RWPE2 (cell line): ENCODE data around the gene CD300C.
A peak's percentile ranks its signal among the peaks of the same experiment; 100 is the strongest.

ENCODE experiments used
- ATAC-seq: fragments of 200-7000 bp; cut with Tn5 transposase; 3 replicates; pipeline ENCODE4 v1.9.1; 2021; ENCODE audit warnings: low read depth
- DNase-seq: peaks from one replicate; pipeline ENCODE4 v3.0.0-alpha.2; 2020; ENCODE audit warnings: low spot score
- H3K27ac ChIP-seq: fragments of 450-650 bp; 2 replicates; pipeline ENCODE4 v1.5.1; 2017; ENCODE audit warnings: mild to moderate bottlenecking; ENCODE audit not compliant: poor library complexity, severe bottlenecking
- H3K27me3 ChIP-seq: fragments of 250-450 bp; sonication (Bioruptor Pico); 2 replicates; pipeline ENCODE4 v1.5.1; 2021; ENCODE audit warnings: mild to moderate bottlenecking, moderate library complexity; ENCODE audit not compliant: insufficient read depth, poor library complexity, severe bottlenecking
- H3K36me3 ChIP-seq: fragments of 250-450 bp; sonication (Bioruptor Pico); 2 replicates; pipeline ENCODE4 v1.5.1; 2020; ENCODE audit warnings: low read depth, mild to moderate bottlenecking, moderate library complexity
- H3K4me1 ChIP-seq: fragments of 250-450 bp; sonication (Bioruptor Pico); 2 replicates; pipeline ENCODE4 v1.5.1; 2021; ENCODE audit warnings: mild to moderate bottlenecking, moderate library complexity; ENCODE audit not compliant: insufficient read depth, poor library complexity, severe bottlenecking
- H3K4me3 ChIP-seq: fragments of 250-450 bp; sonication (Bioruptor Pico); 2 replicates; pipeline ENCODE4 v1.5.1; 2021; ENCODE audit warnings: mild to moderate bottlenecking, moderate library complexity; ENCODE audit not compliant: severe bottlenecking
- H3K9me3 ChIP-seq: fragments of 250-450 bp; sonication (Bioruptor Pico); 2 replicates; pipeline ENCODE4 v1.5.1; 2021; ENCODE audit warnings: mild to moderate bottlenecking, moderate library complexity; ENCODE audit not compliant: severe bottlenecking
- CTCF ChIP-seq: fragments of 450-650 bp; IDR thresholded peaks from one replicate; pipeline ENCODE4 v1.5.1; 2017; ENCODE audit warnings: mild to moderate bottlenecking, moderate library complexity; ENCODE audit not compliant: poor library complexity, severe bottlenecking

The CD300C gene

GRCh38 chr17:74502861-74503260 lies 43.1 kb downstream of the CD300C start:
- ATAC-seq = no peak
- Histone ChIP-seq H3K4me1 (no peaks in the 10 kb centered on the region), H3K9me3 (no peaks in the 10 kb centered on the region), H3K27me3 (no peaks in the 10 kb centered on the region), H3K4me3 (no peak overlapping the region), H3K27ac (no peak overlapping the region), H3K36me3 (no peaks in the 10 kb centered on the region)
- DNase-seq = no peak
- TF ChIP-seq CTCF = no peak

GRCh38 chr17:74499992-74500391 lies 45.9 kb downstream of the CD300C start:
- no peak overlapping the region for H3K27ac ChIP-seq
- H3K36me3 ChIP-seq = no peaks in the 10 kb centered on the region
- no peak overlapping the region for H3K4me3 ChIP-seq
- no peak for TF ChIP-seq CTCF
- no peak for ATAC-seq
- no peaks in the 10 kb centered on the region for H3K9me3 ChIP-seq
- no peaks in the 10 kb centered on the region for H3K4me1 ChIP-seq
- no peak for DNase-seq
- H3K27me3 ChIP-seq = no peaks in the 10 kb centered on the region

- Histone ChIP-seq H3K36me3 (no peaks in the 10 kb centered on the region), H3K27me3 (no peaks in the 10 kb centered on the region), H3K27ac (no peak overlapping the region), H3K4me1 (no peaks in the 10 kb centered on the region), H3K4me3 (no peak overlapping the region), H3K9me3 (no peaks in the 10 kb centered on the region)
- ATAC-seq = no peak
- TF ChIP-seq CTCF = no peak
- DNase-seq = no peak
Measured at GRCh38 chr17:74497471-74497870, 48.4 kb downstream of the CD300C start.

- peak; percentile 86 for TF ChIP-seq CTCF
- Histone ChIP-seq H3K4me3 (no peak overlapping the region), H3K9me3 (no peaks in the 10 kb centered on the region), H3K27me3 (peaks cover 3% of the 10 kb centered on the region), H3K4me1 (no peaks in the 10 kb centered on the region), H3K36me3 (no peaks in the 10 kb centered on the region), H3K27ac (no peak overlapping the region)
- peak; percentile 83 for ATAC-seq
- DNase-seq = no peak
Measured at GRCh38 chr17:74493331-74493833, 52.5 kb downstream of the CD300C start.

- Histone ChIP-seq H3K27ac (no peak overlapping the region), H3K27me3 (peaks cover 3% of the 10 kb centered on the region), H3K9me3 (no peaks in the 10 kb centered on the region), H3K4me1 (no peaks in the 10 kb centered on the region), H3K4me3 (no peak overlapping the region), H3K36me3 (no peaks in the 10 kb centered on the region)
- TF ChIP-seq CTCF = no peak
- DNase-seq = no peak
- no peak for ATAC-seq
Measured at GRCh38 chr17:74491626-74492025, 54.3 kb downstream of the CD300C start.
